ENCODE data around the gene GJA10.

Gene GJA10

GRCh38 chr6:89927791-89928550, 33.7 kb downstream of the GJA10 start:
- ATAC-seq (ENCODE audit: low read depth) (no peak), DNase-seq (ENCODE audit: low spot score in 2 of 2) (no peak)
- Mint-ChIP-seq H3K4me1 (peaks cover 6% of the 10 kb centered on the region), H3K27ac (no peak overlapping the region), H3K36me3 (peaks cover 6% of the 10 kb centered on the region), H3K27me3 (no peaks in the 10 kb centered on the region), H3K9me3 (no peaks in the 10 kb centered on the region), H3K4me3 (no peak overlapping the region)

- DNase-seq (ENCODE audit: low spot score in 2 of 2), result no peak
- no peak for ATAC-seq (ENCODE audit: low read depth)
- H3K27me3 Mint-ChIP-seq, result no peaks in the 10 kb centered on the region
- H3K9me3 Mint-ChIP-seq, result no peaks in the 10 kb centered on the region
- peaks cover 6% of the 10 kb centered on the region for H3K4me1 Mint-ChIP-seq
- H3K4me3 Mint-ChIP-seq, result no peak overlapping the region
- no peak overlapping the region for H3K27ac Mint-ChIP-seq
- H3K36me3 Mint-ChIP-seq, result peaks cover 12% of the 10 kb centered on the region
These were observed 34.3 kb downstream of the GJA10 start for GRCh38 chr6:89928604-89929003.

GRCh38 chr6:89930789-89931188, 36.5 kb downstream of the GJA10 start:
- ATAC-seq (ENCODE audit: low read depth) (no peak), DNase-seq (ENCODE audit: low spot score in 2 of 2) (no peak)
- H3K4me1 Mint-ChIP-seq, result peaks cover 6% of the 10 kb centered on the region
- peaks cover 21% of the 10 kb centered on the region for H3K36me3 Mint-ChIP-seq
- H3K9me3 Mint-ChIP-seq, result no peaks in the 10 kb centered on the region
- H3K27ac Mint-ChIP-seq, result no peak overlapping the region
- H3K4me3 Mint-ChIP-seq, result no peak overlapping the region
- H3K27me3 Mint-ChIP-seq, result no peaks in the 10 kb centered on the region

- H3K4me1 Mint-ChIP-seq, result peaks cover 6% of the 10 kb centered on the region
- no peak overlapping the region for H3K4me3 Mint-ChIP-seq
These were observed 38.1 kb downstream of the GJA10 start for GRCh38 chr6:89932245-89932802.

GRCh38 chr6:89934685-89935366, 40.6 kb downstream of the GJA10 start:
- Mint-ChIP-seq H3K27ac (no peak overlapping the region), H3K4me3 (no peak overlapping the region), H3K27me3 (no peaks in the 10 kb centered on the region), H3K4me1 (peaks cover under 1% of the 10 kb centered on the region), H3K9me3 (no peaks in the 10 kb centered on the region), H3K36me3 (peaks cover 31% of the 10 kb centered on the region)
- ATAC-seq (ENCODE audit: low read depth) (no peak), DNase-seq (ENCODE audit: low spot score in 2 of 2) (no peak)

More at GRCh38 chr6:89932245-89932802, 38.1 kb downstream of the GJA10 start:
- H3K27me3 Mint-ChIP-seq, result no peaks in the 10 kb centered on the region
- H3K27ac Mint-ChIP-seq, result no peak overlapping the region
- ATAC-seq (ENCODE audit: low read depth), result no peak
- H3K9me3 Mint-ChIP-seq, result no peaks in the 10 kb centered on the region
- no peak for DNase-seq (ENCODE audit: low spot score in 2 of 2)
- peaks cover 31% of the 10 kb centered on the region for H3K36me3 Mint-ChIP-seq

GRCh38 chr6:89936177-89936576, 41.9 kb downstream of the GJA10 start:
- Mint-ChIP-seq H3K4me1 (peaks cover 3% of the 10 kb centered on the region), H3K4me3 (no peak overlapping the region), H3K36me3 (peaks cover 33% of the 10 kb centered on the region), H3K9me3 (no peaks in the 10 kb centered on the region), H3K27ac (peak overlapping the region; percentile 40), H3K27me3 (no peaks in the 10 kb centered on the region)
- ATAC-seq (ENCODE audit: low read depth) (no peak), DNase-seq (ENCODE audit: low spot score in 2 of 2) (no peak)

GRCh38 chr6:89938014-89938413, 43.7 kb downstream of the GJA10 start:
- Mint-ChIP-seq H3K9me3 (no peaks in the 10 kb centered on the region), H3K27ac (no peak overlapping the region), H3K27me3 (no peaks in the 10 kb centered on the region), H3K4me1 (peaks cover 3% of the 10 kb centered on the region), H3K36me3 (peaks cover 31% of the 10 kb centered on the region), H3K4me3 (no peak overlapping the region)
- DNase-seq (ENCODE audit: low spot score in 2 of 2) (no peak), ATAC-seq (ENCODE audit: low read depth) (no peak)

GRCh38 chr6:89939144-89939543, 44.9 kb downstream of the GJA10 start:
- Mint-ChIP-seq H3K4me1 (peaks cover 3% of the 10 kb centered on the region), H3K27ac (peak overlapping the region; percentile 45), H3K9me3 (no peaks in the 10 kb centered on the region), H3K36me3 (peaks cover 25% of the 10 kb centered on the region), H3K27me3 (no peaks in the 10 kb centered on the region), H3K4me3 (no peak overlapping the region)
- DNase-seq (ENCODE audit: low spot score in 2 of 2), result no peak
- no peak for ATAC-seq (ENCODE audit: low read depth)

GRCh38 chr6:89940225-89941027, 46.2 kb downstream of the GJA10 start:
- DNase-seq (ENCODE audit: low spot score in 2 of 2) (peak; percentile 48 to 55), ATAC-seq (ENCODE audit: low read depth) (peak; percentile 92)
- no peaks in the 10 kb centered on the region for H3K9me3 Mint-ChIP-seq
- peaks cover 6% of the 10 kb centered on the region for H3K4me1 Mint-ChIP-seq
- peak overlapping the region; percentile 62 for H3K27ac Mint-ChIP-seq
- H3K27me3 Mint-ChIP-seq, result no peaks in the 10 kb centered on the region
- H3K36me3 Mint-ChIP-seq, result peaks cover 26% of the 10 kb centered on the region
- no peak overlapping the region for H3K4me3 Mint-ChIP-seq

GRCh38 chr6:89941031-89941762, 46.9 kb downstream of the GJA10 start:
- Mint-ChIP-seq H3K9me3 (no peaks in the 10 kb centered on the region), H3K36me3 (peaks cover 25% of the 10 kb centered on the region), H3K27me3 (no peaks in the 10 kb centered on the region), H3K4me1 (peaks cover 6% of the 10 kb centered on the region), H3K4me3 (no peak overlapping the region), H3K27ac (peak overlapping the region; percentile 62)
- ATAC-seq (ENCODE audit: low read depth) (no peak), DNase-seq (ENCODE audit: low spot score in 2 of 2) (no peak)

GRCh38 chr6:89941763-89942497, 47.7 kb downstream of the GJA10 start:
- Mint-ChIP-seq H3K27me3 (no peaks in the 10 kb centered on the region), H3K4me1 (peaks cover 8% of the 10 kb centered on the region), H3K4me3 (no peak overlapping the region), H3K27ac (peak overlapping the region; percentile 62), H3K9me3 (no peaks in the 10 kb centered on the region), H3K36me3 (peaks cover 26% of the 10 kb centered on the region)
- DNase-seq (ENCODE audit: low spot score in 2 of 2) (no peak), ATAC-seq (ENCODE audit: low read depth) (no peak)

- Mint-ChIP-seq H3K27ac (peak overlapping the region; percentile 7), H3K9me3 (no peaks in the 10 kb centered on the region), H3K4me3 (no peak overlapping the region), H3K4me1 (peaks cover 8% of the 10 kb centered on the region), H3K36me3 (peaks cover 29% of the 10 kb centered on the region), H3K27me3 (no peaks in the 10 kb centered on the region)
- no peak for DNase-seq (ENCODE audit: low spot score in 2 of 2)
- ATAC-seq (ENCODE audit: low read depth), result no peak
These were observed 48.3 kb downstream of the GJA10 start for GRCh38 chr6:89942601-89943000.
